H1 (cell line): Measurements from ENCODE around the gene RNF135. TPM values are rescaled to one million over a fixed set of nuclear protein-coding genes. Genes with fewer than 3 reads are reported as not detected.

Experiments used
- CTCF ChIA-PET: fragments of 300-600 bp; sonication (Branson Sonifier 250); formaldehyde crosslinking; loops from one replicate; lab custom pipeline; 2021; ENCODE audit not compliant: partially characterized antibody; lab: Charles Lee
- POLR2A ChIA-PET: fragments of 300-600 bp; sonication (Branson Sonifier 250); formaldehyde crosslinking; loops from one replicate; lab custom pipeline; 2021; ENCODE audit warnings: inconsistent platforms; ENCODE audit not compliant: partially characterized antibody; lab: Charles Lee
- DNase-seq, 2 experiments: peaks; one replicate each; pipeline versions ENCODE4 v3.0.0 to v3.0.0-alpha.2; 2010 to 2022; ENCODE audit warnings: low spot score in 2 of 2, low read depth in 1 of 2, mixed read lengths in 1 of 2
- FAIRE-seq: peaks from 2 replicates; lab custom pipeline; 2011; peaks lifted over from hg19 to GRCh38; lab: Jason Lieb, UNC
- H2AFZ ChIP-seq: 2 replicates; pipeline ENCODE4 v1.8.1; 2012; ENCODE audit warnings: low read length, inconsistent platforms
- H2AK5ac ChIP-seq: 2 replicates; pipeline ENCODE4 v1.6.1; 2013; ENCODE audit warnings: low read depth, low read length
- H2BK120ac ChIP-seq: replicated peaks from 2 replicates; pipeline ENCODE3; 2013; ENCODE audit warnings: low read depth, low read length, inconsistent platforms
- H2BK12ac ChIP-seq: 2 replicates; pipeline ENCODE4 v1.6.1; 2013; ENCODE audit warnings: low read depth, low read length
- H2BK15ac ChIP-seq: 2 replicates; pipeline ENCODE4 v1.6.1; 2013; ENCODE audit warnings: low read length
- H2BK20ac ChIP-seq: 2 replicates; pipeline ENCODE4 v1.6.1; 2013; ENCODE audit warnings: low read length
- H2BK5ac ChIP-seq: 2 replicates; pipeline ENCODE4 v1.6.1; 2013; ENCODE audit warnings: low read depth, low read length
- H3K14ac ChIP-seq: 2 replicates; pipeline ENCODE4 v1.6.1; 2013; ENCODE audit warnings: inconsistent platforms; ENCODE audit not compliant: insufficient read length
- H3K18ac ChIP-seq: 2 replicates; pipeline ENCODE4 v1.6.1; 2013; ENCODE audit warnings: low read length; ENCODE audit errors: extremely low read depth
- H3K23ac ChIP-seq: 2 replicates; pipeline ENCODE4 v1.6.1; 2013; ENCODE audit warnings: inconsistent platforms; ENCODE audit not compliant: insufficient read length
- H3K23me2 ChIP-seq: 2 replicates; pipeline ENCODE4 v1.6.1; 2013; ENCODE audit warnings: low read depth, low read length
- H3K27ac ChIP-seq: 2 replicates; pipeline ENCODE4 v1.6.1; 2011; ENCODE audit warnings: low read depth, low read length, inconsistent platforms
- H3K27me3 ChIP-seq, 4 experiments: replicated peaks in 1 of 4; 1 replicate in 1 of 4; 2 replicates in 3 of 4; pipeline versions ENCODE4 v1.6.1 to v1.8.1; 2011 to 2013; ENCODE audit warnings: low read length in 3 of 4, mild to moderate bottlenecking in 3 of 4, inconsistent platforms in 2 of 4, mixed read lengths in 2 of 4, moderate library complexity in 1 of 4; ENCODE audit not compliant: control insufficient read depth in 3 of 4, insufficient read depth in 3 of 4; ENCODE audit errors: extremely low read depth in 1 of 4
- H3K36me3 ChIP-seq, 4 experiments: 2 replicates each; pipeline versions ENCODE4 v1.6.1 to v1.8.1; 2011 to 2013; ENCODE audit warnings: mild to moderate bottlenecking in 4 of 4, low read length in 3 of 4, moderate library complexity in 2 of 4, control low read depth in 1 of 4, inconsistent platforms in 1 of 4; ENCODE audit not compliant: insufficient read depth in 4 of 4, control insufficient read depth in 2 of 4
- H3K4ac ChIP-seq: replicated peaks from 2 replicates; pipeline ENCODE3; 2013; ENCODE audit warnings: low read length, low read depth, mixed read lengths, inconsistent platforms; ENCODE audit not compliant: insufficient read length
- H3K4me1 ChIP-seq, 4 experiments: replicated peaks in 1 of 4; 1 replicate in 1 of 4; 2 replicates in 3 of 4; pipeline versions ENCODE4 v1.6.1 to v1.8.1; 2011 to 2013; ENCODE audit warnings: low read length in 3 of 4, inconsistent platforms in 2 of 4, mixed read lengths in 1 of 4; ENCODE audit not compliant: insufficient read depth in 4 of 4, control insufficient read depth in 3 of 4
- H3K4me2 ChIP-seq, 2 experiments: 2 replicates each; pipeline versions ENCODE4 v1.6.1 to v1.8.1; 2011 to 2013; ENCODE audit warnings: low read depth in 2 of 2, low read length in 2 of 2, control low read depth in 1 of 2, inconsistent platforms in 1 of 2, mild to moderate bottlenecking in 1 of 2; ENCODE audit not compliant: insufficient read depth in 1 of 2
- H3K4me3 ChIP-seq, 4 experiments: fragments of 200-600, 300-600 bp in 1 of 4; sonication (generic), shearing (Covaris generic), sonication (Bioruptor Twin) in 1 of 4; 2 replicates each; pipeline versions ENCODE4 v1.5.1 to v1.8.1; 2011 to 2016; ENCODE audit warnings: low read length in 4 of 4, low read depth in 3 of 4, control low read depth in 2 of 4, inconsistent platforms in 2 of 4, mild to moderate bottlenecking in 2 of 4, mixed read lengths in 1 of 4, moderate library complexity in 1 of 4; ENCODE audit not compliant: insufficient read depth in 2 of 4; ENCODE audit errors: extremely low read depth in 1 of 4
- H3K56ac ChIP-seq: replicated peaks from 2 replicates; pipeline ENCODE3; 2013; ENCODE audit warnings: low read depth, mild to moderate bottlenecking, mixed read lengths, low read length, inconsistent platforms; ENCODE audit not compliant: insufficient read length
- H3K79me1 ChIP-seq: 2 replicates; pipeline ENCODE4 v1.6.1; 2013; ENCODE audit warnings: low read depth, low read length, control low read depth
- H3K79me2 ChIP-seq, 2 experiments: 2 replicates each; pipeline versions ENCODE4 v1.6.1 to v1.8.1; 2012 to 2013; ENCODE audit warnings: low read length in 2 of 2, mild to moderate bottlenecking in 2 of 2, inconsistent platforms in 1 of 2; ENCODE audit not compliant: insufficient read depth in 2 of 2, control insufficient read depth in 1 of 2
- H3K9ac ChIP-seq, 4 experiments: replicated peaks in 1 of 4; 1 replicate in 1 of 4; 2 replicates in 3 of 4; pipeline versions ENCODE4 v1.6.1 to v1.8.1; 2011 to 2013; ENCODE audit warnings: low read depth in 3 of 4, low read length in 3 of 4, control low read depth in 2 of 4, mild to moderate bottlenecking in 2 of 4, moderate library complexity in 2 of 4, inconsistent platforms in 1 of 4; ENCODE audit errors: extremely low read depth in 1 of 4
- H3K9me3 ChIP-seq, 2 experiments: 2 replicates each; pipeline versions ENCODE4 v1.6.1 to v1.8.1; 2012 to 2013; ENCODE audit warnings: mild to moderate bottlenecking in 2 of 2, moderate library complexity in 2 of 2, control low read depth in 1 of 2, inconsistent platforms in 1 of 2, low read depth in 1 of 2, low read length in 1 of 2, mixed read lengths in 1 of 2; ENCODE audit not compliant: insufficient read depth in 2 of 2
- H4K20me1 ChIP-seq, 2 experiments: replicated peaks in 1 of 2; 2 replicates each; pipeline versions ENCODE3 to v1.8.1; 2011 to 2013; ENCODE audit warnings: inconsistent platforms in 2 of 2, low read length in 2 of 2, mild to moderate bottlenecking in 1 of 2; ENCODE audit not compliant: insufficient read depth in 2 of 2, control insufficient read depth in 1 of 2
- H4K5ac ChIP-seq: 2 replicates; pipeline ENCODE4 v1.6.1; 2013; ENCODE audit warnings: low read length, low read depth, mixed read lengths, inconsistent platforms; ENCODE audit not compliant: insufficient read length
- H4K8ac ChIP-seq: 2 replicates; pipeline ENCODE4 v1.8.0; 2013; ENCODE audit warnings: mild to moderate bottlenecking, moderate library complexity, low read length, inconsistent platforms; ENCODE audit not compliant: insufficient read depth; ENCODE audit errors: extremely low read depth
- H4K91ac ChIP-seq: replicated peaks from 2 replicates; pipeline ENCODE3; 2013; ENCODE audit warnings: low read length, mixed read lengths, inconsistent platforms; ENCODE audit not compliant: insufficient read length
- JUND ChIP-seq: IDR thresholded peaks from 2 replicates; pipeline ENCODE4 v1.6.1; 2011; ENCODE audit warnings: mild to moderate bottlenecking, improper control_type of control experiment, low read length
- KDM1A ChIP-seq: fragments of 200-600, 300-600 bp; sonication (generic); IDR thresholded peaks from 2 replicates; pipeline ENCODE4 v1.7.1; 2016; ENCODE audit warnings: mild to moderate bottlenecking, low read length, borderline replicate concordance
- YY1 ChIP-seq: IDR thresholded peaks from 2 replicates; pipeline ENCODE4 v1.6.1; 2011; ENCODE audit warnings: low read depth, mild to moderate bottlenecking, low read length
- WGBS, 2 experiments: shearing (Covaris generic) in 1 of 2; methylation state at CpG; one replicate each; pipeline versions ENCODE4 v1.1.6 to v1.1.7; 2013 to 2015; ENCODE audit warnings: low lambda C conversion rate in 2 of 2, mixed read lengths in 2 of 2, inconsistent platforms in 1 of 2, low coverage in 1 of 2, missing lambda C conversion rate in 1 of 2; ENCODE audit not compliant: insufficient replicate concordance in 2 of 2, insufficient coverage in 1 of 2, insufficient read length in 1 of 2; ENCODE audit errors: extremely low coverage in 1 of 2, missing lambda C conversion rate in 1 of 2; 5-methylcytosine and 5-hydroxymethylcytosine counted together
- polyA plus RNA-seq, 7 experiments: library from polyadenylated mRNA; depleted of rRNA in 3 of 7; stranded (reverse) in 5 of 7; unstranded in 2 of 7; fragments of >200 nt in 5 of 7; fragments of 200-250 nt in 2 of 7; gene quantifications; 1 replicate in 5 of 7; 2 replicates in 1 of 7; 4 replicates in 1 of 7; pipeline versions ENCODE4 v1.2.1 to v1.2.3, GENCODE V29; 2011 to 2013; ENCODE audit warnings: missing spikeins in 2 of 7, mixed read lengths in 2 of 7
- total RNA-seq: library from RNA; stranded (reverse); fragmentation: NEBNext Ultra II Directional; extraction: Animal tissue kit (Norgen Biotek cat#: 25700); gene quantifications from 2 replicates; pipeline ENCODE4 v1.2.1, GENCODE V29; 2021

RNF135 gene
- total and polyA plus RNA-seq, 2 of the 8 experiments (the other 6 are each of a cell fraction or from before 2014, with no cell fraction given): 8.8 to 9.0 TPM

GRCh38 chr17:30930495-30930894 is 40.3 kb upstream of the RNF135 start:
- Histone ChIP-seq H3K4me3 (no peak overlapping the region), H4K91ac (no peak overlapping the region), H3K79me2 (no peaks in the 10 kb centered on the region), H3K18ac (no peak overlapping the region), H3K23me2 (no peaks in the 10 kb centered on the region), H3K23ac (no peak overlapping the region), H4K20me1 (no peaks in the 10 kb centered on the region), H3K14ac (no peak overlapping the region), H2BK20ac (no peak overlapping the region), H2BK15ac (no peak overlapping the region), H2AK5ac (no peak overlapping the region), H2BK120ac (no peak overlapping the region), H4K5ac (no peak overlapping the region), H2BK5ac (no peak overlapping the region), H3K56ac (no peak overlapping the region), H3K36me3 (no peaks in the 10 kb centered on the region), H4K8ac (no peak overlapping the region), H3K9me3 (no peaks in the 10 kb centered on the region), H3K27me3 (no peaks in the 10 kb centered on the region), H3K79me1 (no peaks in the 10 kb centered on the region), H2AFZ (no peak overlapping the region), H3K4me2 (no peak overlapping the region), H2BK12ac (no peak overlapping the region), H3K4ac (no peak overlapping the region), H3K9ac (no peak overlapping the region), H3K27ac (no peak overlapping the region), H3K4me1 (no peaks in the 10 kb centered on the region)
- TF ChIP-seq JUND: no peak
- TF ChIP-seq KDM1A: no peak
- no peak for TF ChIP-seq YY1
- 94% methylated on average over 3 of the region's 3 CpGs; no CpG with 5 or more reads in 1 of the 2 experiments for WGBS, 2 experiments
- ChIA-PET POLR2A (no interaction called here), CTCF (interaction anchor here (0.7 kb wide), 1 partner anchor 9 kb away, joined by 3 read pairs; no protein-coding TSS in a partner anchor)
- DNase-seq (no peak), FAIRE-seq (no peak)
